Tibial nerve (tissue), 3 donors: ENCODE results near the gene PTMA.

Experiments
- CTCF ChIP-seq, 5 experiments: fragments of 200-600 bp in 3 of 5; fragments of 450-650 bp in 2 of 5; sonication (generic) in 3 of 5; IDR thresholded peaks; one replicate each; pipeline ENCODE4 v1.5.1; 2016 to 2019; ENCODE audit warnings: antibody characterized with exemption in 5 of 5, mild to moderate bottlenecking in 3 of 5, moderate library complexity in 2 of 5
- POLR2A ChIP-seq, 2 donors: fragments of 450-650 bp; IDR thresholded peaks; one replicate each; pipeline ENCODE4 v1.6.1; 2017; ENCODE audit warnings: antibody characterized with exemption in 2 of 2, mild to moderate bottlenecking in 2 of 2, moderate library complexity in 2 of 2

- TF ChIP-seq CTCF (IDR thresholded peaks at IDR 0.05) = peak in 2 of 5 experiments; percentile 35 to 55
- TF ChIP-seq POLR2A (IDR thresholded peaks at IDR 0.05) = peak in 1 of 2 donors; percentile 78
These were observed 27.1 kb upstream of the PTMA start for GRCh38 chr2:231680992-231681852.
